IMR-90 (cell line): ENCODE measurements around the gene KCNIP3.

Source experiments
- CEBPB ChIP-seq: IDR thresholded peaks from 2 replicates; pipeline ENCODE4 v1.6.1; 2012; ENCODE audit warnings: low read depth, low read length, improper control_type of control experiment
- CHD1 ChIP-seq: IDR thresholded peaks from 2 replicates; pipeline ENCODE4 v1.6.1; 2012; ENCODE audit warnings: low read depth, low read length, improper control_type of control experiment
- CTCF ChIP-seq: conservative IDR thresholded peaks from 2 replicates; pipeline ENCODE4 v1.5.1; 2012; ENCODE audit warnings: mild to moderate bottlenecking, low read depth, low read length, improper control_type of control experiment
- MAZ ChIP-seq: IDR thresholded peaks from 2 replicates; pipeline ENCODE4 v1.6.1; 2012; ENCODE audit warnings: low read depth, mild to moderate bottlenecking, low read length, improper control_type of control experiment, moderate library complexity, borderline replicate concordance
- MXI1 ChIP-seq: IDR thresholded peaks from 2 replicates; pipeline ENCODE4 v1.6.1; 2012; ENCODE audit warnings: low read depth, mild to moderate bottlenecking, low read length, moderate library complexity, borderline replicate concordance
- RAD21 ChIP-seq: IDR thresholded peaks from 2 replicates; pipeline ENCODE4 v1.6.1; 2012; ENCODE audit warnings: low read length, improper control_type of control experiment
- RCOR1 ChIP-seq: IDR thresholded peaks from 2 replicates; pipeline ENCODE4 v1.6.1; 2012; ENCODE audit warnings: mild to moderate bottlenecking, low read length, improper control_type of control experiment; ENCODE audit not compliant: insufficient replicate concordance
- RFX5 ChIP-seq: IDR thresholded peaks from 2 replicates; pipeline ENCODE4 v1.8.0; 2012; ENCODE audit warnings: low read depth, mild to moderate bottlenecking, low read length, moderate library complexity

DNA sequence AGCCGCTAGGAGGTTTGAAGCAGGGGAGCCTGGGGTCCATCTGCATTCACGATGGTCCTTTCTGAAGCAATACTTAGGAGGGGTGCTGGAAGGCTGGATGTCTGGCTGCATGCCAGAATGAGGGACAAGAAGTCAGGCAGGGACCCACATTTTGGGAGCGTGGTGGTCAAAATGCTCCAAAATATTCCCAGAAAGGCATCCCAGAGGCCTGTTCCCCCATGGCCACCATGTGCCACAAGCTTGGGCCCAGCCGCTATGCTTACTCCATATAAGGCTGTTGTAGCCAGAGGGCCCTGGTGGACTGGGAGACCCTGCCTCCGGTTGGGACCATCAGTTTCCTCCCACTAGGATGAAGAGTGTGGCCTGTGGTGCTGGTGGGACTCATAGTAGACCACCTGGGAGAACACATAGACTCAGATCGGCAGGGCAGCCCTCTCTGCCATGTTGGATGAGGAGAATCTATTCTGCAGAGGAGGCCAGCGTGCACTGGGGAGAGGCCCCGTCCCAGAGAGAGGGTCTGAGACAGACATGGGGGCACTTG, 26.5 kb upstream of the KCNIP3 start:
- TF ChIP-seq CHD1: no peak
- no peak for TF ChIP-seq RCOR1
- TF ChIP-seq CTCF: no peak
- no peak for TF ChIP-seq MAZ
- TF ChIP-seq RFX5: no peak
- TF ChIP-seq MXI1: no peak
- TF ChIP-seq CEBPB: no peak
- no peak for TF ChIP-seq RAD21
